GM11168 (cell line): ENCODE measurements around the gene RASGRP3.

Experiments
- in situ Hi-C: fragments of 300-500 bp; cut with MboI; formaldehyde crosslinking; loops from one replicate; pipeline ENCODE4 v1.12.0; 2022; ENCODE audit warnings: low sequenced_read_pairs; ENCODE audit not compliant: unreplicated experiment

Gene RASGRP3

DNA sequence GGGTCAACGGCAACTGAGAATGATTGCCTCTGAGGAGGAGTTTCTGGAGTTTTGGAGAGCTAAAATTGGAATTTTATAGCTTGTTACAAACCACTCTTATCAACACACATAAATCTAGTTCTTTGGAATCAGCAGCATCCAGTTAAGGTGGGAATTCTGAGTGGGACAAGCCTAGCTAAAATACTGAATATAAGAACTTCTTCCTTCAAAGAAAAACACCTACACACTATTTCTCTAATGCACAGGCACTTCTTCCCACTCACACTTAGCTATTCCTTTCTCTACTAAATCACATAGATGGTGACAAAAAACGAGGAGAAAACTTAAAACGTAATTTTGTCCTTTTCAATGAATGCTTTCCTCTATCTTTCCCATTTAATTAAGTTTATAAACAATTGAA lies 79.2 kb downstream of the RASGRP3 start:
- in situ Hi-C loops = no loop called here

DNA sequence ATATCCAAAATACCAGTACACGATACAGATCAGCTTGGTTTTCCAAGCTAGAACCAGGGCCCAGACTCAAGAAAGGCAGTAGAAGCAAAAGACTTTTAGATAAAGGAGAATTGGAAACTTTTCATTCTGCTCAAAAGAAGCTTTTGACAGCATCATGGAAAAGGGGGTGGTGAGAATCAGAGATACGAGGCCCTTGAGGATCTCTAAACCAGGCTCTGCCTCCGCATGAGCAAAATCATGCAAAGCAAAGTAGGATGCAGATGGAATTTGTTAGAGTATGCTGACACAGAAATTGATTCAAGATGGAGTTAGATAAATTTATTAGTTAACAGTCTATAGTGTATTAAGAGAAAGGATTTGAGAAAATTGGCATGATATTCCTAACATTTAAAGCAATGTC lies 82.9 kb downstream of the RASGRP3 start:
- in situ Hi-C loops = no loop called here

DNA sequence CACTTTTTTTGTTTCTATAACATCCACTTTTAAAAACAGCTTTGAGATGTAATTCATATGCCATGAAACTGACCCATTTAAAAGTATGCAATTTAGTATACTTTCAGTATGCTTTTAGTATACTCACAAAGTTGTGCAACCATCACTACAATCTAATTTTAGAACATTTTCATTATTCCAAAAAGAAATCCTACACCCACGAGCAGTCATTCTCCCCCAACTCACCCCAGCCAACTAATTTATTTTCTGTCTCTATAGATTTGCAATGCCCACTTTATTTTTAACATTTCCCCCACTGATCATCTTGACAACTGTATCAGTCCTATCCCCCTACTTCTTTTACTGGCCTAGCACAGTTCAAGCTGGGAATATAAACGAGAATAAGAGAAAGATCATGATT lies 83.6 kb downstream of the RASGRP3 start:
- in situ Hi-C loops = no loop called here

DNA sequence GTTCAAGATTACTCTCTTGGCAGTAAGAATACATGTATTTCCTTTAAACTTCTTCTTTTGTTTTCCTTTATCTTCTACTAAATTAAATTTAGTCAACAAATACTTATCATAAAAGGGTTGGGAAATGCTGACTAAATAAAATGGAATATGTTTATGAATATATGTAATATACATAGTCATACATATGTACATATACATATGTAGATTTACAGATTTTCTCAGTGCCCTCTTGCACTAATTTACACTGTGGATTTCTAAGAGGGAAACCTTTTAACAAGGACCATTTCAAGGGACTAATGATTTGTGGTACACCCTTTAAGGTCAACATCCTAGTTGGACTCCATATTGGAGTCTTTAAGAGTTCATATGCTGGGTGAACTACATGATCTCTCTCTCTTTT lies 85.4 kb downstream of the RASGRP3 start:
- in situ Hi-C loops = no loop called here

DNA sequence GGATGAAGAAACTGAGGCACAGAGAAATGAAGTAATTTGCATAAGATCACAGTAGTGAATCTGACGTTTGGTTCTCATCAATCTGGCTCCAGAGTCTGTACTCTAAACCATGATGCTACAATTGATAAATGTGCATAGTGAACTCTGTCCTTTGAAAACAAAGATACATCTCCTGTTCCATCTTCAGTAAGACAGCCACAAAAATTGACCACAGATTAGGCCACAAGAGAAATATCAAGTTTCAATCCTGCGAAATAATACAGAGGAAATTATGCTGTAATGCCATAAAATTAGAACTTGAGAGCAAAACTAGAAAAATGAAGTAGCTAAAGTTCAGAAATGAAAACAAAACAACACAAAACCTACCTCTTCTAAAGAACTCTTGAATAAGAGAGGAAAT lies 94.2 kb downstream of the RASGRP3 start:
- in situ Hi-C loops = no loop called here

DNA sequence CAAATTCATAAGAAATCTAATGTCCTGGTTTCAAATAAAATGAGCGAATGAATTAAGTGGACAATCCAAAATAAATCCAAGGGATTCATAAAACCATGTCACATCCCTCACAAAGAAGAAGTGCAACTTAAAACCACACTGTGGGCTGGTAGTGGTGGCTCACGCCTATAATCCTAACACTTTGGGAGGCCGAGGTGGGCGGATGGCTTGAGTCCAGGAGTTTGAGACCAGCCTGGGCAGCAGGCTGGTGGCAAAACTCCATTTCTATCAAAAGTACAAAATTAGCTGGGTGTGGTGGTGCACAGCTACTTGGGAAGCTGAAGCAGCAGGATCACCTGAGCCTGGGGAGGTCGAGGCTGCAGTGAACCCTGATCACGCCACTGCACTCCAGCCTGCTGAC lies 97.2 kb downstream of the RASGRP3 start:
- in situ Hi-C loops = no loop called here

DNA sequence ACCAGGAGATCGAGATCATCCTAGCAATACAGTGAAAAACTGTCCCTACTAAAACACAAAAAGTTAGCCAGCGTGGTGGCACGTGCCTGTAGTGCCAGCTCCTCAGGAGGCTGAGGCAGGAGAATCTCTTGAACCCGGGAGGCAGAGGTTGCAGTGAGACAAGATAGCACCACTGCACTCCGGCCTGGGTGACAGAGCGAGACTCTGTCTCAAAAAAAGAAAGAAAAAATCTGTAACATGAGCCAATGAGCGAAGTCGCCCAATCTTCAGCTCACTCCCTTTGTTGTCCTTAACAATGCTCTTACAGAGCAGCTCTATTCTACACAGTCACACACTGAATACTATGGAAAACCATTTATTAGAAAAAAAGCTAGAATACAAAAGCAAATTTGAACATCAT lies 100.6 kb downstream of the RASGRP3 start:
- in situ Hi-C loops = no loop called here

DNA sequence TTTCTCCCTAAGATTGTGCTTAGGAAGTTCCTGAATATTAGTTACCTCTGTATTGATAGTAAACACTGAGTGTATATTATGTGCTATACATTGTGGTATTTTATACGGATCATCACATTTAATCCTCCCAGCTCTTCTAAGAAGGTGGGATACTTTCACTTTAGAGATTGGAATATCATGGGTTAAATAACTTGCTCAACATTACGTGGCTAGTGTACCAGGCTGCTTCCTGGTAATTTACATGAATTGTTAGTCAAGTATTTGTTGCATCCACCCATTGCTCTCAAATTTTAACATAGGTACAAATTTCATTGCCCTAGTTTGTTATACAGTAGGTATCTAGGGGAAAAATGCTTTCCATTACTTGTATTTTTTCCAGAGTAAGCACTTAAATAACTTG lies 101.2 kb downstream of the RASGRP3 start:
- in situ Hi-C loops = no loop called here

DNA sequence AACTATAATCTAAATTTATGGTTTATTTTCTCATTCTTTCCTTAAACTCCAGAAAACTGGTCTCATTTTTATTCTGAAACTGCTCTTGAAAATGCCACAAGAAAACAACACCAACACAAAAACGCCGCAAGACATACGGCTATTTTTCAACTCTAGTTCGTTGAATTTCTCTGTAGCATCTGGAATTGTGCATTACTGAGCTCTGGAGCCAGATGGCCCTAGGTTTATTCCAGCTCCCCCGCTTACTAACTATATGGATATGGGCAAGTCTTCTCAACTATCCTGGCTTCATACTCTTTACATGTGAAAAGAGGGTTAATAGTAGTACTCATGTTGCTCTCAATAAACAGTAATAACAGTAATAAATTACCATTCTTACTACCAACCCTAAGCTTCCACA lies 102.8 kb downstream of the RASGRP3 start:
- in situ Hi-C loops = no loop called here

DNA sequence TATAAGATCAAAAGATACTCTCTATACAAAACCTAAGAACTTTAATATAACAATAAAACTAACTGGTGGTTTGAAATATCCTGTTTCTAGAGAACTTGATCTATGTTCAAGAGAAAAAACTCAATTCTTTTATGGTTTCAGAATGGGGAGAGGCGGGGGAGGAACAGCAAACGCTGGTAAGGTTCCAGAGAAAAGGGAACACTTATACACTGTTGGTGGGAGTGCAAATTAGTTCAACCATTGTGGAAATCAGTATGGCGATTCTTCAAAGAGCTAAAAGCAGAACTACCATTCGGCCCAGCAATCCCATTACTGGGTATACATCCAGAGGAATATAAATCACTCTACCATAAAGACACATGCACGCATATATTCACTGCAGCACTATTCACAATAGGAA lies 105.4 kb downstream of the RASGRP3 start:
- in situ Hi-C loops = no loop called here

DNA sequence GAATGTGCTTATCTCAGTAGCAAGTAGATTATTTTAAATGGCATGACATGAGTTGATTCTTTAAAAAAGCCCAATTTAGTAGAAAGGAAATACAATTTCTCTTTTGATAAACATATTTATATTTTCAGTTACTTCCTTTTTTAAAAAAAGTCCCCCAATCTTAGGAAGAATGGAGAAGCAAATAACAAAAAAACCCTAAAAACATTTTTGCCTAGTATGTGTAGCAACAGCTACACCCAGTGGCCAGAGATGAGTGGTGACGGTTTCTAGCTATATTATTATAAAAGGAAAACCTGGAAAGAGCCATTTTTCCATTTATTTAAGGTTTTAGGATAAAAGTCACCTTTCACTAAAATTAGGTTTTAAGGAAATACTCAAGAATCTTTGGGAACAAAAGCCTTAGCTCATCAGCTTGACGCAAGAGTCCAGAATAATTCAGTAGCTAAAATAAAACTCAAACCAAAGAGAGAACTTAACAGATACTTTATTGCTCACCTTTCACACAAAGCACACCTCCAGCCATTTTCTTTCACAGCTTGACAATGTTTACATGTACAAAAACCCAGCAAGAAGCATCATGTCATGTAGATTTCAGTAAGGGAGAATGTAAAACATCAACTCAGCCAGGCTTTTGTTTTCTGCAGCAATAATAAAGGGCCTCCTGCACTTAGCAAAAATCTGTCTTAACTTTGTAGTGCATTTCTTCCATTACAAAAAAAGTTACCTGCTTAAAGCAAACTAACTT lies 106.9 kb downstream of the RASGRP3 start:
- in situ Hi-C loops = no loop called here

DNA sequence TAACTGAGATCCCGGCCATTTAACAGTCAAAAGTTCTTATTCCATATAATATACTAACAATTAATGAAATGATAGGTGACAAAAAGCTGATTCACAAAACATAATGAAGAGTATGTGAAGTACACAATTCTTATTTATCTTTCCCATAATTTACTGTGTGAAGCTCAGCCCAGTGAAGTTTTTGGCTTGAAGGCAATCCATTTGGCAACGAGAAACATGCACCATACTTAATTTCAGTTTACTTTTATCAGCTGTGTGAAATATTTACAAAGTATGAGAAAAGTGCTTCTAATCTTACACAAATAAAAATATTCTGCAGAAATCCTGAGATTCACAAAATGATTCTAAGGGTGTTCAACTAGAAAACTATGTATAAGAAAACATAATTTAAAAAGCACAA lies 110.3 kb downstream of the RASGRP3 start:
- in situ Hi-C loops = no loop called here

DNA sequence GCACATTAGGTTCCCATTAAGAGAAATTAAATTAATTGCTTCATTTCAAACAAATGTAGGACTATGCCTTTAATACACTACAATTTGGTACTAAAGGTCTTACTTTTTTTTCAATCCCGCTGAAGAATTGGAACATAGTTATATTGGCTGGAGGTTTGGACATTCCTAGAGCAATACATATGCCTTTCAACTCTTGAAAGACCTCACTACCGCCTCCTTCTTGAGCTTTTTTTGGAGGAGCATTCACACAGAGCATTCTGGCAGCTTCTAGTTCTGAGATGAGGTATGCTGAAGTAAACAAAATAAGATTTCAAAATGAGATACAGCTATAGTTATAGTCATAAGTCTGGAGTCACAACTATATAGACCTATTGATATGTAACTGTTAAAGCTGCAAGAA lies 111.8 kb downstream of the RASGRP3 start:
- in situ Hi-C loops = no loop called here

DNA sequence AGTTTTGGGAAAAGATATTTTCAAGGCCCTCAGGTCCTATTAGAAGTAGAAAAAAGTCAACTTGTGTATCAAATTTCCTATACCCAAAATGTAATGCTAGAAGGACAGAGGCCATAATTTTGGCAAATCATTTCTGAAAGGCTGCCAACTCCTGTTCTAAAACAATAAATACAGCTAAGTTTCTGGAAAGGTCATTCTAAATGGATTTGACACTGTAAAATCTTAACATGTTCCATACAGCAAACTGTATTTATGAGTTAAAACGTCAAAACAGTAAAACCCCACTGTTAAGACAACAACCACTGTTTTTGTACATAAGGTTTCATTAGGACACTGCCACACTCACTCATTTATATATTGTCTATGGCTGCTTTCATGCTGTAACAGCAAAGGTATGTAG lies 113.0 kb downstream of the RASGRP3 start:
- in situ Hi-C loops = no loop called here

DNA sequence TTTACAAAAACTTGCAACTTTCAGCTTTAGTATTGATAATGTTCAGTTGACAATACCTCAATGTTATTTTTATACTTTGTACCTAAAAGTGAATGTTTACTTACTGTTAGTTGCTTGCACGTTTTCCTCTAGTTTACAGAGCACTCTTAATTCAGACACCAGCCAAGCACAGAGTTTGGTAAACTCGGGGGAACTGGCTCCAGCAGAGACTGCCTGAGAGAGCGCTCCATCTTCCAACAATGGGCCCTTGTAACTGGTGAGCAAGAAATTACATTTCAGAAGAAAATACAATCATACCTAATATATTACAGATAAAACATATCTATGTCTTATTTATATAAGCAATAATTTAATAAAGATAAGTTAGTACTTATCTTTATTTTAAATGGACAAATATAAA lies 118.9 kb downstream of the RASGRP3 start:
- in situ Hi-C loops = no loop called here

DNA sequence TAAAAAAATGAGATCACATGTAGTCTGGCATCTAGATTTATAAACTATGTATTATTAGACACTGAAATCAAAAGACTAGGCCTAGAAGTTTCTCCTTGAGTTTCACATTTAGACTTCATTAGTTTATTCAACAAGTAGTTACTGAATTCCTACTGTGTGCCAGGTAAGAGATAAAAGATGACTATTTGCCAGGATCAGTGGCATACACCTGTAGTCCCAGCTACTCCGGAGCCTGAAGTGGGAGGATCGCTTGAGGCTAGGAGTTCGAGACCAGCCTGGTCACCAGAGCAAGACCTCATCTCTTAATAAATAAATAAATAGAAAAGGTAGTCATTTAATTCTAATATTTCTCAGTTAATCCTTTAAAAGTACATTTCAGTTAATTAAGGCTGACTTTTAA lies 120.6 kb downstream of the RASGRP3 start:
- in situ Hi-C loops = no loop called here

DNA sequence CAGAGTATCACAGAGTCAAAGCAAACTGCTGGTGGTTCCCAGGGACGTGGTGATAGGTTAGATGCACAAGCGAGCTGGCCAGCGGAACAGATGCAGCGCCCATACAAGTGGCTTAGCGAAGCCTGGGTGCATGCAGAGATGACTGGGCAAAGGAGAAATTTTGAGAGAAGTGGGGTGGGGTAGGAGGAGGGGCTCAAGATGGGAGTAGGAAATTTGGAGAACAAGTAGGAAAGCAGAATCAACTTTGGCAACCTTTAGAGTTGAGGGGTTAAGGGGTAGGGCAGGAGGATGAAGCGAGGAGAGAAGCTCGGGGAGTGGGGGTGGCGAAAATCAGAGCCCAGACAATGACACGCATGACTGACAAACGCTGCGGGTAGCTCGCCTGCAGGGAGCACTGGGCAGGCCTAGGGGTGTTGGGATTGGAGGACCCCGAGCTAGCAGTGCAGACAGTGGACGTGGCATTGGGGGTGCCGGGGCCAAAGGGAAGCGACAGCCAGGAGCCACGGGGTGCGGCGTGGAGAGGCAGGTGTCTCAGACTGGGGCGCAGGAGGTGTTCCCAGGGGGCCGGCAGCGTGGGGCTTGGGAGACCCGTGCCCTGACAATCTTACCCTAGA lies 122.2 kb downstream of the RASGRP3 start:
- in situ Hi-C loops = no loop called here

DNA sequence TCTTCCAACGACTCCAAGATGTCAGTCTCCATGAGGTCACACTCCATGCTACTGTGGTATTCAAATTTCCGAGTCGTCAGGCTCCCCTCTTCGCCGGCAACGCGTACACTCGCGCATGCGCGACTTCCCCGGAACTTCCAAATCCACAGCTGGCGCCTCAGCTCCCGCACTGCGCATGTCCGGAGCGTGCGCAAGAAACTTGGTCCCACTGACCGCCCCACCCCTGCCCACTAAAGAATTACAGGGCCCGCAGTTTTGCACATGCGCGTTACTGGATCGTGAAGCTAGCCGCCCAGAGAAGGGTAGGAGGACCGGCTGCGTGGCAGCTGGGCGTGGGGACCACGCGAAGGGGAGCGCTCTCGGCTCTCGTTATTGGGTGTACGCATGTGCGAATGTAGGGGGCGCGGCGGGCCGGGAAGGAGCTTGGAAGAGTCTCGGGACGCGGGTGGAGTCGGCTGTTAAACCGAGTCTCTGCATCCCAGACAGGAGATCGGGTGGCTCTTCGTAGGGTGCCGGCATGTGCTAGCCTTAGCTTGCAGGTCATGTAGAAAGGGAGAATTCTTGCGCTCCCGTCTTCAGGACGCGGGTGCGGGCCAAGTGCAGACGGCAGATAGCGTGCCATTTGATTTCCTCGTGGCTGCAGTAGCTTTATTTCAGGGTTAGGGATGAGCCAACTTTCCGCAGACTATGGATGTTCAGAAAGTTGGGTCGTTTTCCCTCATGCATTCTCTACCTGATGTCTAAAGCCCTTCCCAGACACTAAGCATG lies 122.9 kb downstream of the RASGRP3 start, which contains the start of gene FAM98A:
TSS of gene FAM98A (minus strand) at position 125 of the 768 bp plus-strand sequence. CDS start at position 47, 78 bp downstream.
- in situ Hi-C loops = no loop called here

DNA sequence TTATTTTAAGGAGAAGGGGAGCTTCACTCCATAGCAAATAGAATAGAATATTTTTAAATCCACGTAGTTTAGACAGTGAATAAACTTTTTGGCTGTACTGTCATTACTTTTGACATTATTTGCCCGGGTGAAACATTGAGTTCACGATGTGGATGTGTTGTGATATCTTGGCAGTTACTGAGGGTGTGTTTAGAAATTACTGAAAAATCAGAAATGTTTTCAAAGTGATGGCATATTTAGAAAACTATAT lies 123.4 kb downstream of the RASGRP3 start:
- in situ Hi-C loops = no loop called here

DNA sequence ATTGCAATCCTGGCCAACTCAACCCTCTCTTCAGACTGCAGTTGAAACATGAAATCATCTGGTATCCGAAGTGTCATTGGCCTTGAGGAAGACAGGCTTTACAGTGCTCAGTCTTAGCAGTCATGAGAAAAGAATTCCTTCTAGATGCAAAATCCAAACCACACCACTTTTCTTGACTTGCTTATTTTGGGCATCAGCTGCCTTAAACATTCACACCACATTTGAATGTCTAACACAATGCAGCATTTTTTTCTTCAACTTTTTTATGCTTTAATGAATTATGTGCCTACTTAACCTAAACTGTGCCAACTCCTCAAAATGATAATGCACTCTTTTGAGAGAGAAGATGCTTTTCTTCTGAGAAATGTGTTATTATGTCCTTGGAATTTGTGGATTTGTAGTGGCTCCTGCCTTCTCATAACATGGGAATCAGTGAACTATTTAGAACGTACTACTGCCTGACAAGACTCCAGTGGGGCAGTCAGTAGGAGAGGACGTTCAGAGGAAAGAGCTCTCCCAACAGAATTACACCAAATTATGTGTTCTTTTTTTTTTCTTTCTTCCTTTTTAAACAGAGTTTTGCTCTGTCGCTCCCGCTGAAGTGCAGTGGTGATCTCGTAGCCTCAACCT lies 125.9 kb downstream of the RASGRP3 start:
- in situ Hi-C loops = no loop called here

DNA sequence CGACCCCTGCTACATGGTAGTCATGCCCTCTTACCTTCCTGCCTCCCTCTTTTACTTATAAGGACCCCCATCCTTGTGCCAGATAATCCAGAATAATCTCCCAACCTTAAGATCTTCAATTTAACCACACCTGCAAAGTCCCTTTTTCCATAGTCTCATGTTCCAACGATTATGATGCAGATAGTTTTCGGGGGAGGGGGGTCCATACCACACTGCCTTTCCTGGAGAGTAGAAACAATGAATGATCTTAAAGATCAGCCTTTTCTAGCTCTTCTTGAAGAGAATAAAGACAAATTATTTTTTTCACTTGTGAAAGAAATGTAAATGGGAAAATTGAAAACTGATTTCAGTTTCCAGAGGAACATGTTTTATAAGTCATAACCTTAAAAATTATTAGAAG lies 127.0 kb downstream of the RASGRP3 start:
- in situ Hi-C loops = no loop called here
